Ishikawa (cell line): ENCODE data around the gene KLHL35.

Experiments used
- CEBPB ChIP-seq: IDR thresholded peaks from 2 replicates; pipeline ENCODE4 v1.6.1; 2012
- CREB1 ChIP-seq: IDR thresholded peaks from 2 replicates; pipeline ENCODE4 v1.6.1; 2012; ENCODE audit warnings: low read depth
- EGR1 ChIP-seq: IDR thresholded peaks from 2 replicates; pipeline ENCODE4 v1.6.1; 2012
- EP300 ChIP-seq: IDR thresholded peaks from 2 replicates; pipeline ENCODE4 v1.6.1; 2012; ENCODE audit warnings: borderline replicate concordance
- NFIC ChIP-seq: IDR thresholded peaks from 2 replicates; pipeline ENCODE4 v1.6.1; 2012
- RAD21 ChIP-seq: IDR thresholded peaks from 2 replicates; pipeline ENCODE4 v1.6.1; 2012; ENCODE audit warnings: low read depth
- TAF1 ChIP-seq: IDR thresholded peaks from 2 replicates; pipeline ENCODE4 v1.6.1; 2012; ENCODE audit warnings: low read depth, mild to moderate bottlenecking
- TCF12 ChIP-seq: IDR thresholded peaks from 2 replicates; pipeline ENCODE4 v1.6.1; 2012; ENCODE audit warnings: low read depth
- TEAD4 ChIP-seq: IDR thresholded peaks from 2 replicates; pipeline ENCODE4 v1.6.1; 2012
- USF1 ChIP-seq: IDR thresholded peaks from 2 replicates; pipeline ENCODE4 v1.6.1; 2012
- YY1 ChIP-seq: IDR thresholded peaks from 2 replicates; pipeline ENCODE4 v1.6.1; 2012; ENCODE audit warnings: low read depth
- ZBTB7A ChIP-seq: IDR thresholded peaks from 2 replicates; pipeline ENCODE4 v1.6.1; 2012; ENCODE audit warnings: low read depth
- TF ChIP-seq, protein P1 (sequence below): IDR thresholded peaks from 2 replicates; pipeline ENCODE4 v1.6.1; 2012; ENCODE audit warnings: low read depth, mild to moderate bottlenecking
- TF ChIP-seq, protein P2 (sequence below): IDR thresholded peaks from 2 replicates; pipeline ENCODE4 v1.6.1; 2012

DNA sequence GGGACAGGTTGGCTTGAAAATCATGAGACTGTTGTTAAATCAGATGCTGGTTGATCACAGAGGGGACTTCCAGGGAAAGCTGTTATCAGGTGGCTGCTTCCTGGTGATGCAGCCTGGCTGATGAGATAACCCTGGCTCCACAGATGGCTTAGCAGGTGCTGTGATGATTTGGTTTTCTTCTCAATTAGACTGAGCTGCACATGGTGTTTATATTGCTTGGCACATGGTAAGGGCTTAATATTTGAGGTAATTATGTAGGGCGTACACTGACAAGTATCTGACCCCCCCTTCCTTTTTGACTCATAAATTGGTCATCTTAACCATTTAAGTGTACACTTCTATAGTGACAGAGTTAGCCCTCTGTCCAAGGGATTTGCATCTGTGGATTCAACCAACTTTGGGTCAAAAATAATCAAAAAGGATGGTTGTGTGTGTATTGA, 26.6 kb downstream of the KLHL35 start:
- TF ChIP-seq, protein P1, sequence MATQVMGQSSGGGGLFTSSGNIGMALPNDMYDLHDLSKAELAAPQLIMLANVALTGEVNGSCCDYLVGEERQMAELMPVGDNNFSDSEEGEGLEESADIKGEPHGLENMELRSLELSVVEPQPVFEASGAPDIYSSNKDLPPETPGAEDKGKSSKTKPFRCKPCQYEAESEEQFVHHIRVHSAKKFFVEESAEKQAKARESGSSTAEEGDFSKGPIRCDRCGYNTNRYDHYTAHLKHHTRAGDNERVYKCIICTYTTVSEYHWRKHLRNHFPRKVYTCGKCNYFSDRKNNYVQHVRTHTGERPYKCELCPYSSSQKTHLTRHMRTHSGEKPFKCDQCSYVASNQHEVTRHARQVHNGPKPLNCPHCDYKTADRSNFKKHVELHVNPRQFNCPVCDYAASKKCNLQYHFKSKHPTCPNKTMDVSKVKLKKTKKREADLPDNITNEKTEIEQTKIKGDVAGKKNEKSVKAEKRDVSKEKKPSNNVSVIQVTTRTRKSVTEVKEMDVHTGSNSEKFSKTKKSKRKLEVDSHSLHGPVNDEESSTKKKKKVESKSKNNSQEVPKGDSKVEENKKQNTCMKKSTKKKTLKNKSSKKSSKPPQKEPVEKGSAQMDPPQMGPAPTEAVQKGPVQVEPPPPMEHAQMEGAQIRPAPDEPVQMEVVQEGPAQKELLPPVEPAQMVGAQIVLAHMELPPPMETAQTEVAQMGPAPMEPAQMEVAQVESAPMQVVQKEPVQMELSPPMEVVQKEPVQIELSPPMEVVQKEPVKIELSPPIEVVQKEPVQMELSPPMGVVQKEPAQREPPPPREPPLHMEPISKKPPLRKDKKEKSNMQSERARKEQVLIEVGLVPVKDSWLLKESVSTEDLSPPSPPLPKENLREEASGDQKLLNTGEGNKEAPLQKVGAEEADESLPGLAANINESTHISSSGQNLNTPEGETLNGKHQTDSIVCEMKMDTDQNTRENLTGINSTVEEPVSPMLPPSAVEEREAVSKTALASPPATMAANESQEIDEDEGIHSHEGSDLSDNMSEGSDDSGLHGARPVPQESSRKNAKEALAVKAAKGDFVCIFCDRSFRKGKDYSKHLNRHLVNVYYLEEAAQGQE: no peak
- TF ChIP-seq, protein P2, sequence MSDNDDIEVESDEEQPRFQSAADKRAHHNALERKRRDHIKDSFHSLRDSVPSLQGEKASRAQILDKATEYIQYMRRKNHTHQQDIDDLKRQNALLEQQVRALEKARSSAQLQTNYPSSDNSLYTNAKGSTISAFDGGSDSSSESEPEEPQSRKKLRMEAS: no peak
- TF ChIP-seq RAD21 (no peak), CEBPB (no peak), EGR1 (no peak), EP300 (no peak), TEAD4 (no peak), TCF12 (no peak), CREB1 (no peak), ZBTB7A (no peak), TAF1 (no peak), NFIC (no peak), USF1 (no peak), YY1 (no peak)
